GM19372 (cell line): Measurements from ENCODE around the gene ZNF526.
A peak's percentile ranks its signal among the peaks of the same experiment; 100 is the strongest.

Experiments used
- ATAC-seq: cut with Tn5 transposase; IDR thresholded peaks from one replicate; pipeline ENCODE4 v1.9.1; 2021; ENCODE audit warnings: mild to moderate bottlenecking, low read depth, moderate library complexity; ENCODE audit not compliant: unreplicated experiment

The ZNF526 gene

GRCh38 chr19:42244347-42245220 lies 24.5 kb downstream of the ZNF526 start:
- peak; percentile 26 for ATAC-seq

- no peak for ATAC-seq
Observed at GRCh38 chr19:42245231-42245630, 25.1 kb downstream of the ZNF526 start.

- ATAC-seq, result no peak
Observed at GRCh38 chr19:42246143-42246921, 26.2 kb downstream of the ZNF526 start.

- ATAC-seq, result no peak
Observed at GRCh38 chr19:42246922-42247639, 27.0 kb downstream of the ZNF526 start.

- ATAC-seq, result no peak
Observed at GRCh38 chr19:42247640-42248199, 27.6 kb downstream of the ZNF526 start.

- ATAC-seq, result no peak
Observed at GRCh38 chr19:42248270-42249148, 28.4 kb downstream of the ZNF526 start.

- no peak for ATAC-seq
Observed at GRCh38 chr19:42249149-42249750, 29.1 kb downstream of the ZNF526 start.

- no peak for ATAC-seq
Observed at GRCh38 chr19:42249769-42250168, 29.7 kb downstream of the ZNF526 start.

- ATAC-seq, result no peak
Observed at GRCh38 chr19:42250183-42250665, 30.1 kb downstream of the ZNF526 start.

- no peak for ATAC-seq
Observed at GRCh38 chr19:42250666-42251531, 30.8 kb downstream of the ZNF526 start.

- no peak for ATAC-seq
Observed at GRCh38 chr19:42251572-42252358, 31.7 kb downstream of the ZNF526 start.

- ATAC-seq, result no peak
Observed at GRCh38 chr19:42252365-42253244, 32.5 kb downstream of the ZNF526 start.

GRCh38 chr19:42253245-42254088 lies 33.4 kb downstream of the ZNF526 start:
- ATAC-seq, result no peak

GRCh38 chr19:42254089-42254849 lies 34.2 kb downstream of the ZNF526 start:
- no peak for ATAC-seq
